GM18870 (cell line): ENCODE data around the gene GUCY1A2.

Experiments used
- ATAC-seq: cut with Tn5 transposase; IDR thresholded peaks from one replicate; pipeline ENCODE4 v1.9.1; 2021; ENCODE audit warnings: moderate library complexity; ENCODE audit not compliant: unreplicated experiment

The GUCY1A2 gene

DNA sequence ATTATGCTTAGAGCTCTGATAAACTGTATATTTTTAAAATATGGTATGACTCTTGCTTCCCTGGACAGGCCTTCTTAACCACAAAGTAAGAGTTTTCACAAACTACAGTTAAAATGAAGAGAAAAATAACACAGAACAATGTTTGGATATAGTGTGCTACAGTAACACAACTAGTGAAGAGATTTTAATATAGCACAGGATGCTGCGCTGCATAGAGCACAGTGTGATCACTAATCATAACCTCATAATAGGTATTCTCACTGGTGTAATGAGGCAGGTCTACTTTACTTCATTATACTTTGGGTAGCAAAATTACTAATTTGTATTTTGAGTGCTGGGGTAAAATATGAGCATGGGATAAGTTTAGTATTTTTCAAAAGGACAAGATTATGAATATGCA, 256.5 kb downstream of the GUCY1A2 start:
- ATAC-seq, result no peak

DNA sequence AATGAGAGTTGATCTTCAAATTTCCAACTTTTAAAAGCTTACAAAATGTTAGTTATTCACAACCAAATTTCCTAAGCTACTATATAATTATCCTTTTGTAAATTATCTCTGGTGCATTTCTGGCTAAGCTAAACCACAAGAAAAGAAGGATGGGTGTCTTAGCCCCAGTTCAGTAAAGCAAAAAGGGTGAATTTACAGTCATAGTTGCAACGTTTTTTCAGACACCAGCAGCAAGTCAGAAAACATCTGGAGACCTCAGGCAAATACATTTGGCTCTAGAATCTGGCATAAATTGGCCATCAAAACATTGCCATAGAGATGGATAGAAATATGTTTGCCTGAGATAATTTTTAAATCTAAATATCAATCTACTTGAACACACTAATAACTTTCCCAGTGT, 257.0 kb downstream of the GUCY1A2 start:
- no peak for ATAC-seq

DNA sequence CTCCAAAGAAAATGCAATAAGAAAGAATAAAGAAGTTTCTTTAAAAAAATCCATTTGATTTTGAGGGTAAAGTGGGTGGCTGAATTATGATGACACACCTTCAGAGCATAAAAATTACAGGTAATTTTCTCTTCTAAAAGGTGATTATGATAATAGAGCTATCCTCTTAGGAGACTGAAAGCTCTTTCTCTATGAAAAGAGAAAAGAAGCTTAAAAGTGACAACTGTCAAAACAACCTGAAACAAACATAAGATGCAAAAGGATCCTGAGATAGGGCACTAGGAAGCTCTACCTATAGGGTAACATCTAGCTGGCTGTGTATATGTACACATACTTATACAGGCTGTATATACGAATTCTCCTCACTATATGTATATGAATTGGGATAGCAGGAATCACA, 270.2 kb downstream of the GUCY1A2 start:
- ATAC-seq, result no peak

DNA sequence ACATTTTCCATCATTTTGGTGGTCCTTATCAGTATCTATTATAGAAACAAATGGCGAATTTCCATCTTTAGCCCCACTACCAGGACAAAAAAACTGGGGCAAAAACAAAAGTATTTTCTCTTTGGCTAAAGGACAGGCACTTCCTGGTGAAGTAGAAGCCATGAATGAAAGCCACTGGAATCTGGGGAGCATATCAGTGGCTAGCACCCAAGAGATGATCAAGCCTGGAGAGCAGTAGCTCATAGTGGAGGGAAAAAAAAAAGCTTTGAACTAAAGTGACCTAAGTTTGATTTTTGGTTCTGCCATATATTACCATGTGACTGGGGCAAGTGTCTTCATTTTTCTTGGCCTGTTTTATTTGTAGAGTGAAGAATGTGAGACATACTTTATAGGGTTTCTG, 272.3 kb downstream of the GUCY1A2 start:
- ATAC-seq, result no peak

DNA sequence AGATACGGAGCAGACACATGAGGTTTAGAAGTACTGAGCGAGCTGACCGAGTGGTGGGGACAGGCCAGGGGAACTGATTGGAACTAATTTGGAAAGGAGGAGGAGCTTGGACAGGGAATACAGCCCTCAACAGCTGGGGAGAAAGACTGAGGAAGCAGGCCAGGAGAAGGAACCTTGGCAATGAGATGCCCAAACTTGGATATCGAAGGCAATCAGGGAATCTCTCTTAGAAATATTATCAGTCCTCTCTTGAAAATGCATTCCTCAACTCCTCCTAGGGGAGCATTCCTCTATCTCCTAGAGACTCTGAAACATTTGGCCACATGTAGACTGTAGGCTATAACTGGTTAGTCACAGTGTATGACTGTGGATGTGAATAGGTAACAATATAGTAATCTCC, 284.6 kb downstream of the GUCY1A2 start:
- no peak for ATAC-seq

DNA sequence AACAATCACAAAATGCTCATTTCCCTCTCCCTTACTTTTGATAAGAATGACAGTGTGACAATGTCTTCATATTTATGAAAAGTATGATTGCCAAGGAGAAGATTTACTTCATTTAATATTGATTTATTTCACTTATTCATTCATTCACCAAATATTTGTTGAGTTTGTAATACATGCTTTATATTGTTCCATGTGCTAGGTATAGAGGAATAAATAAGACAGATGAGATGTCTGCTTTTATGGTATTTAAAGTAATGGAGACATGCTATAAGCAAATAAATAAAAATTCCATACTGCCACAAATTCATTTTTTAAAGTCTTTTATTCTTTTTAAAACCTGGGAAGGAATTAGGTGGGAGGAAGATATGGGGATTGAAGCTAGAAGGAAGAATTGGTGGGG, 289.4 kb downstream of the GUCY1A2 start:
- no peak for ATAC-seq

DNA sequence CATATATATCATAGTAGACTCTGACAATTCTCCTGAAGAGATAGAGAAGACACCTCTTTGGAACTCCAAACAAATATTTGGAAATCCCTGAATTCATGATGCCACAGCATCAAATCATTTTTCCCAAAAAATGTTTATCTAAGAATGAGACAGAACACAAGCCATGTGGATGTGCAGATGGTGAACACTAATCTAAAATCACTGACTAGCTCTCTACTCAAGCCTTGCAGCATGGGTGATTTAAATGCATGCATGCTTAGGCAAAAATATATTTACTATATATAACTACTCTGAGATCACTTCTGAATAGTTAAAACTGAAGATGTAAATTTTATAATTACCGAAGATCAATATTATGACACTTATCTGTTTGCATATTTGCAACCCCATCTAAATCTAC, 289.9 kb downstream of the GUCY1A2 start:
- no peak for ATAC-seq

DNA sequence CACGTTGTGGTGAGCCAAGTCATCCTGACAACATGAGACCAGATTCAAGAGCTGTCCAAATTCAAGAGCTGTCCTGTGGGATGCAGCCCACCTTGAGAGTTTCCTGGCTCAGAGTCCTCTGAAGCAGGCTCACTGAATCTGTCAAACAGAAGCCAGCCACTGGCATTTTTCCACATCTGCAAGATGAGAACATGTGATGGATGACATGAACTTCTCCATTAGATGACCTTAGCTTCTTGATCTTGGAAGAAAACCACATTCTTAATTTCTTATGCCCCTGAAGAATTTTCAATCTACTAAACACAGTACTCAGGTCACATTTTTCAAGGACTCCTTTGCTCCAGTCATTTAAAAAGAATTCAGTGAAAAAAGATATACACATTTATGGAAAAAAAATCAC, 291.0 kb downstream of the GUCY1A2 start:
- ATAC-seq, result no peak

DNA sequence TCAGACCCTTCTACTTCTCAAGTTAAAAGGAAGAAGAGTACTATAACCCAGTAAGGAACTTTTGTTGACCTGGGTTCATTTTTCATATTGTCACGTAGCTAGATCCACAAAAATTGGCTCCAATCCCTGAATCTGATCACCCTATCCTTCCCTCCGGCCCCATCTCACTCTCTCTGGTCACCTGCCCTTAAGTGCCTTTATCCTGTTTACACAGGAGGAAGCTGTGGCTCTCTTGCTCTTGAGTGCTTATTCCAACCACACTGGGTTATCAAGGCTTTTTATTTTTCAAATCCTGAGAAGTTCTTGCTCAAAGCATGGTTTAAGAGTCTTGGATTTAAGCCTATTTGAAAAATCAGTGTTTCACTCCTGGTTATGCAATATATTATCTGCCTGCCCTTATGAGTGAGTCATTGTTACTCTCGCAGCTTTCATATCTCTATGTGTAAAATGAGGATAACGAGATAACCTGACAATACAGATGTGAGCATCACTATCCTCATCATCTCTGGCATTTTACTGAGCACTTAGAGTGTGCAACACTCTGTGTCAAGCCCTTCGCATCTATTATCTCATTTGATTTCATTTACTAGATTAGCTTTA, 293.9 kb downstream of the GUCY1A2 start:
- ATAC-seq, result no peak

DNA sequence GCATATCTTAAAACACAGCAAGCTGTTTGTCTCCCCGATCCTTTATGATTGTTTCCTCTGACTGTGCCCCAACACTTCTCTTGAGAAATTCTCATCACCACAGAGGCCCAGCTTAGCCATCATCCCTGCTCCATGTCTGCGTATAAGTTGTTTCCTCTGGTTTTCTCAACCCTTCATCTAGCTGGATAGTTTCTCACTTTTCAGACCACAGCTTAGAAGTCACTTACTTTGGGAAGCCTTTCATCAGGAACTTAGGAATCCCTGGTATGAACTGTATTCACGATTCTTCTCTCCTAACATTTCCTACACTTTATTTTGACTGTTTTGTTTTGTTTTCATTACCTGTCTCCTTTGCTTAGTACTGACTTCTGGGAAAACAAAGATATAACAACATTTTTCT, 295.2 kb downstream of the GUCY1A2 start:
- ATAC-seq, result no peak

DNA sequence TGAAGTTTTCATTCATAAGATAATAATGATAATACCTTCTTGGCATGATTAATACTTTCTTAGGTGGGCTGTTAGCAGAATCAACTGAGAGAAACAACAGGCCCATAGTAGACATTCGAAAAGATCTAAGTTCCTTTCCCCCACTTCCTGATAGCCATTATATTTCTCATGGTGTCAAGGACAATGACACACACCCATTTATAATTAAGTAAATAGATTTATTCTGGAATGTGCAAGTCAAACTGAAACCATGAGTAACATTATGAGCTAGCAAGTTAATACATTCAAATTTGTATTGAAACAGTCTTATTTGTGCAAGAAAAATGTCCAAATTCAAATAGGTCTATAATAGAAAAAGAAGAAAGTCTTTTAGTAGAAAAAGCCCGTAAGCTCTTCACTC, 301.1 kb downstream of the GUCY1A2 start:
- ATAC-seq, result no peak

DNA sequence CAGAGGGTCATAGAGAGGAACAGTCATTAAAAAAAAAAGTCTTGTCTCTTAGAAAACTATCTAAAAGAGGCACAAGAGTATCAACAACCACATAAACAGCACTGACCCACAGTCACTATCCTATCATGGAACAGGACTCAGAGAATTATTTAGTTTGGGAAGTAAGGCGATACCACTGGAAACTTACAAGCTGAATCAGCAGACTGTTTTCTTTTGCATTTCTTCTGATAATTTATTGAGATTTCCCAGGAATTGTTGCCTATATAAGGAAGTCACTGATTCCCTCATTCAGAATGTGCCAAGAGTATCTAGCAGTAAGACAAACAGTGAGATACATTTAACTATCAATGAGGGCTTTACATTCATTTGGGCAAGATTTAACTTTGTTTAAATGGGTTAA, 304.1 kb downstream of the GUCY1A2 start:
- ATAC-seq, result no peak

DNA sequence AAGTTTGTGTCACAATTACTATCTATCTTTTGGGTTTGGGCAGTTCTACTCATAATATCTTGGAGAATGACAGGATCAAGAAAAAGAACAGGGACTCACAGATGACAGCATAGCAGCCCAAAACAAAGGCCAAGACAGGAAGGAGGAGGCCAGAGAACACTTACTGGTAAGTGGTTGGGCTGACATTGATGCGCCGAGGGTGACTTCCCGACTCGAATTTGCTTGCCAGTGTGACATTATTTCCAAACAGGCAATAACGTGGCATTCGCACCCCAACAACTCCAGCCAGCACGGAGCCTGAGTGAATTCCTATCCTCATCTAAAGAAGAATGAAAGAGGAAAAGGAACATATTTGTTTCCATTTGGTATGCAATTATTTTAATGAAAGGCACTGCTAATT, 309.9 kb downstream of the GUCY1A2 start:
- ATAC-seq, result no peak

DNA sequence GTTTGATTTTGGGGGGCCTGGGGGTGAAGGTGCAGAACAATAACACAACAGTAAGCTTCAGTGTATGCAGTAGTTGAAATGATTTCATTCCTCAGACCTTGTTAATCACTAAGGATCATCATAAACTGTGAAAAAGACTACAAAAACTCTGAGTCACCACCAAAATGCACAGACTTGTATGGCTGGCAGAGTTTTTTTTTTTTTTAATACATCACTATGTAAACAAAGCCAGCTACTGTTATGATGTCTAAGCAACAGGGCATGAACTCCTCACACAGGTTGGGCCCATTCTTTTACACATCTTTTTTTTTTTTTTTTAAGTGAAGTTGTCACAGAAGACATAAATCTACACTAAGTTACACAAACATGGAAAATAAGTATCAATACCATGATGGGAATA, 311.9 kb downstream of the GUCY1A2 start:
- ATAC-seq, result no peak

DNA sequence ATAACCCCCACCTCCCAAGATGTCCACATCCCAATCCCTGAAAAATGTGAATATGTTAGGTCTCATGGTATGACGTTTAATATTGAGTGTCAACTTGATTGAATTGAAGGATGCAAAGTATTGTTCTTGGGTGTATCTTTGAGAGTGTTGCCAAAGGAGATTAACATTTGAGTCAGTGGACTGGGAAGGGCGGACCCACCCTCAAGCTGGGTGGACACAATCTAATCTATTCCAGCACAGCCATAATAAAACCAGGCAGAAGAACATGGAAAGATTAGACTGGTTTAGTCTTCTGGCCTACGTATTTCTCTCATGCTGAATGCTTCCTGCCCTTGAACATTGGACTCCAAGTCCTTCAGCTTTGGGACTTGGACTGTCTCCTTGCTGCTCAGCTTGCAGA, 315.5 kb downstream of the GUCY1A2 start:
- ATAC-seq, result no peak

DNA sequence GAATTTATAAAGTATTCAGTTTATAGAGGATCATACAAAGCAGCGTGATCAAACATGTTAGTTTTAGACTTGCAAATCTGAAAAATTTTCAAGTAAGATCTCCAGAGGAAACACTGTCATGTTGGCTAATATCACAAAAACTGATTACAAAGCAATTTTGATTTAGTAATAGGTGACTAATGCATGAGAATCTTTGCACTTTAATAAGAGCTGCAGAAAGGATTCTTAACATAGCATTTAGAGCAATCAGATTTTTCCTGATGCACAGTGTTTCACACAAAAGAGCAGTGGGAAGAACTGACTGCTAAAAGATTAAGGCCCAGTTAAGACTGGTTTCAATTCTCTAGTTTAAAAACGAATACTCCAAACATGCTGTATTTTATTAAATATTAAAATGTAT, 321.2 kb downstream of the GUCY1A2 start:
- no peak for ATAC-seq

DNA sequence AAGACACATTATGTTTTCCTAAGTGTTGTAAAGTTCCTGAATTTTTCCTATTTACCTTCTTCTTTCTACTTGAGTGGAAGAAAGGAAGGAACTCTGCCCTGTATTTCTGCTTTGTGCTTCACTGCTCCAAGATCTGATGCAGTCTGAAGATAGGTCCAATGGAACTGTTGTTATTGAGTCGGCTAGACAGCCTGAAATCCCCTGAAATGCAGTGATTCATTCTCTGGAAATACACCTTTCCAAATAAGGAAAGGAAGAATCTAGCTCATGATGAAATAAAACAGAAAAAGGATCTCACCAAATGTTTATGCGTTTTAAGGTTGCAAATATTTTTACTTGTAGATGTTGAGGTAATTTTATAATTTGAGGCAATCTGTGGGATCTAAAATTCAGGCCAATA, 322.8 kb downstream of the GUCY1A2 start:
- no peak for ATAC-seq

DNA sequence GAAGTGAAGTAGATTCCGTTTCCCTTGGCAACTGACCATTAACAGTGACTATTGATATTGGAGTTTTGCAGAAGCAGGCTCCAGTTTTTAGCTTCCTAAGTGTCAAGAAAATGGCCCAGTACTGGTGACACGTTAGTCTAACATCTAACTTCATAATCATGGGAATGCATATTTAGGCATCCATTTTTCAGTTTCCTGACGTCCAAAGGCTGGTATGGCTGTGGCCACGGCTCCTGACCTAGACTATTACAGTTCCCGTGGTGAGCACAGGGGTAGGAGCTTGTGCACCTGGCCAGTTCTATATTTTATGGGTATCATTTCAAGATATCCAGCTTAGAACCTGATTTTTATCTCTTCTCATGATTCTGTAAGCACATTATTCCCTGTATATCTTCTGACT, 323.8 kb downstream of the GUCY1A2 start:
- ATAC-seq, result no peak

DNA sequence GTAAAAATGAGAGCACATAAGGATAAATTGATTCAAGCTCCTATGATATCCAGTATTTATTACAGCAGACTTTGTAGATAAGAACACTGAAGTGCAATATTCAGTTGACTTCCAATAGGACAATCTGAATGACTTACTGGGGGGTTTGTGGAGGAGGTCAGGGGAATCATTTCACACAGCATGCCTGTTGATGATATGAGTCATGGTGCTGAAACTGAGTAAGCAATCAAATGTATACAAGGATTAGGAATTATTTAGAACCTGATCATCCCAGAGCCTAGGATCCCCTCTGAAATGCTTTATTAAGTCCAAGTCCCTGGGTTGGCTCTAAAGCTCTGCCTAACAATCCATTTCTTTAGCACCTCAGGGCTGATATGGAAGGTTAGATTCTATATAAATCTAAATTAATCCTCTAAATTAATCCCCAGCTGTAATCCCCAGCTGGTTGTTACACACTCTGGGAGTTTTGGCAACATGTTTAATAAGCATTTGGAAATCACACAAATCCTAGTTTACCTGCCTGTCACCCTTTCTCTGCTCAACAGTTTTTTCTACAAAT, 326.4 kb downstream of the GUCY1A2 start:
- ATAC-seq, result no peak

DNA sequence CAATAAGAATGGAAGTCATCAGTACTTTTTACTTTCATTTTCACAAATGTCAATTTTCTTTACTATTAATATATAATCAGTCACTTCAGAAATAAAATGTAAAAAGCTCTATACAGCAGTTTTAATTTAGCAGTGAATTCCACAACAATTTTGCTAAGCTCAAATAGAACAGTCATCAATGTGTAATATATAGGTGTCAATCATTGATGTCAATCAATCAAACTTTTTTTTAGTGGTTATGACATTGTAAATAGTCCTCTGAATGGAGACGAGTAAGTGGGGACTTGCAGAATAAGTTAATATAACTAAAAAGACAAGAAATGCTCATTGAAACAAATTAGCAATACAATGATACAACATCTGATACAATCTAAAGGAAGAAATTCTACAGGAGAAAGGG, 327.4 kb downstream of the GUCY1A2 start:
- no peak for ATAC-seq

DNA sequence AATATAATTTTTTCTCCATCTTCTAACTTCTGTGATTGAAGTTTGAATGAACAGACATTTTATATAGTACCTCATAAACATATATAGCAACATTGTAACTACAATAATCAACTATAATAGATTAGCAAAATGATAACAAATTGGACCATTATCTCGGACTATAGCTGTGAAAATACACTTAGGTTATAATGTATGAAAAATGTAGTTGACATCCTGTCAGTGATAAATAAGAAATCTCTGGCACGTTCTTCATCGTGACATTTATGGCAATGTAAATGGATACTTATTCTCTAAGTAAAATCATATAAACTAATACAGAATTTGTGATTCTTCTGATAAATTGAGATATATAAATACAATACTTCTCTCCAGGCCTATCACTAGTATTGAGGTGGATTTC, 333.3 kb downstream of the GUCY1A2 start:
- no peak for ATAC-seq

DNA sequence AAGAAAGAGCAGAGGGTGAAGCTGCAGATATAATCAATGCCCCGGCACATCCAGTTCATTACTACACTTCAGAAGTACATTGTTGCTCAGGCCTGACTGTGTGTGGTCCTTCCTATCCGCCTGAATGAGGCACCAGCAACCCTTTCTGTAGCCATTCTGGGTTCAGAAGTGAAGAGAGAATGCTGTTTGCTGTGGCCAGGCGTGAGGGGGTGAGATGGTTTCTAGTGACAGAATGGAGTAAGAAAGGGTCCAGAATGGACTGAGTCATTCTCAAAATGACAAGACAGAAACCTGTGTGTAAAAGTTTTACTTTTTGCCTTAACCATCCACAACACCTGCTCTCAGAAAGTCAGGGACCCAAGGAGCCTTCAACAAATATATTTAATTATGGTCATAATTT, 334.8 kb downstream of the GUCY1A2 start:
- peak; percentile 80 for ATAC-seq

DNA sequence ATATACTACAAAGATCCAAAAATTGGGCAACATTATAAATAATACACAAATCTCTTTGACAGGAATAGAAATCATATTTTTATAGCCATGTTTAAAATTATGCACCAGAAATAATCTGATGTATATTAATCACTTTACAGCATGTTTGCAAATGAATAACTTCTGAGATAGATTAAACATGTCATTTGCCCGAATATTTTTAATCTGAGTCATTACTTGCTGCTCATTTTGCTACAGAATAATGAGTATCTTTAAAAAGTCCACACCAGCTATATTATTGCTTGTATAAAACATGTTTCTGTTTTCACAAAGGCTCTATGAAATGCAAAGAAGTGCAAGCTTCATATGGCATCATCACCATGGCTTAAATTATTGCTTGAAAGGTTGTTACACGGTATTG, 336.8 kb downstream of the GUCY1A2 start:
- no peak for ATAC-seq
